ENCODE results near the gene DBF4. TPM values are rescaled to one million over a fixed set of nuclear protein-coding genes. Genes with fewer than 3 reads are reported as not detected.

Gene DBF4
- total RNA-seq, 1 experiment from 2014 or later: 62.8 TPM

- Mint-ChIP-seq H3K27ac (ENCODE audit: unreplicated experiment) (no peak overlapping the region), H3K9me3 (ENCODE audit: unreplicated experiment) (no peaks in the 10 kb centered on the region), H3K27me3 (ENCODE audit: insufficient read depth, unreplicated experiment) (no peaks in the 10 kb centered on the region), H3K4me1 (ENCODE audit: low read depth, unreplicated experiment) (no peaks in the 10 kb centered on the region), H3K4me3 (ENCODE audit: unreplicated experiment) (no peak overlapping the region), H3K36me3 (ENCODE audit: insufficient read depth, unreplicated experiment) (no peaks in the 10 kb centered on the region)
- no peak for TF ChIP-seq CTCF (IDR thresholded peaks at IDR 0.05; ENCODE audit: insufficient read depth in 1 of 2, low read depth in 1 of 2, low read length in 1 of 2, severe bottlenecking in 1 of 2, unreplicated experiment in 1 of 2)
- H3K4me1 ChIP-seq: no peaks in the 10 kb centered on the region
- POLR2A ChIA-PET: no interaction called here
- CTCF ChIA-PET: no interaction called here
- no TSS peak for BruUV-seq (replicated peaks)
- intact Hi-C loops (cut with micrococcal nuclease; ENCODE audit: unreplicated experiment): no loop called here
- no peaks in the 10 kb centered on the region for H3K9me3 ChIP-seq
- no peak for DNase-seq
- no peak overlapping the region for H3K4me3 ChIP-seq (ENCODE audit: low read depth, low read length)
- H3K36me3 ChIP-seq (ENCODE audit: control insufficient read depth, insufficient read depth, low read length): no peaks in the 10 kb centered on the region
- no peaks in the 10 kb centered on the region for H3K27me3 ChIP-seq (replicated peaks; ENCODE audit: control insufficient read depth, insufficient read depth, low read length)
Observed at GRCh38 chr7:87833130-87833529, 43.2 kb upstream of the DBF4 start.

GRCh38 chr7:87837597-87837996 is 38.7 kb upstream of the DBF4 start:
- Mint-ChIP-seq H3K36me3 (ENCODE audit: insufficient read depth, unreplicated experiment) (no peaks in the 10 kb centered on the region), H3K4me3 (ENCODE audit: unreplicated experiment) (no peak overlapping the region), H3K9me3 (ENCODE audit: unreplicated experiment) (no peaks in the 10 kb centered on the region), H3K27ac (ENCODE audit: unreplicated experiment) (no peak overlapping the region), H3K4me1 (ENCODE audit: low read depth, unreplicated experiment) (no peaks in the 10 kb centered on the region), H3K27me3 (ENCODE audit: insufficient read depth, unreplicated experiment) (no peaks in the 10 kb centered on the region)
- no peak for DNase-seq
- intact Hi-C loops (cut with micrococcal nuclease; ENCODE audit: unreplicated experiment): no loop called here
- Histone ChIP-seq H3K4me1 (no peaks in the 10 kb centered on the region), H3K36me3 (ENCODE audit: control insufficient read depth, insufficient read depth, low read length) (no peaks in the 10 kb centered on the region), H3K27me3 (replicated peaks; ENCODE audit: control insufficient read depth, insufficient read depth, low read length) (no peaks in the 10 kb centered on the region), H3K9me3 (no peaks in the 10 kb centered on the region), H3K4me3 (ENCODE audit: low read depth, low read length) (no peak overlapping the region)
- POLR2A ChIA-PET: no interaction called here
- no TSS peak for BruUV-seq (replicated peaks)
- CTCF ChIA-PET: no interaction called here
- no peak for TF ChIP-seq CTCF (IDR thresholded peaks at IDR 0.05; ENCODE audit: insufficient read depth in 1 of 2, low read depth in 1 of 2, low read length in 1 of 2, severe bottlenecking in 1 of 2, unreplicated experiment in 1 of 2)

GRCh38 chr7:87850836-87851593 is 25.3 kb upstream of the DBF4 start:
- no peaks in the 10 kb centered on the region for H3K36me3 ChIP-seq (ENCODE audit: control insufficient read depth, insufficient read depth, low read length)
- H3K27me3 ChIP-seq (replicated peaks; ENCODE audit: control insufficient read depth, insufficient read depth, low read length): no peaks in the 10 kb centered on the region
- DNase-seq: no peak
- Mint-ChIP-seq H3K27me3 (ENCODE audit: insufficient read depth, unreplicated experiment) (no peaks in the 10 kb centered on the region), H3K27ac (ENCODE audit: unreplicated experiment) (no peak overlapping the region), H3K9me3 (ENCODE audit: unreplicated experiment) (no peaks in the 10 kb centered on the region), H3K36me3 (ENCODE audit: insufficient read depth, unreplicated experiment) (peaks cover 6% of the 10 kb centered on the region), H3K4me3 (ENCODE audit: unreplicated experiment) (no peak overlapping the region), H3K4me1 (ENCODE audit: low read depth, unreplicated experiment) (no peaks in the 10 kb centered on the region)
- ChIA-PET POLR2A (no interaction called here), CTCF (no interaction called here)
- no peaks in the 10 kb centered on the region for H3K9me3 ChIP-seq
- BruUV-seq (replicated peaks): no TSS peak
- no peak overlapping the region for H3K4me3 ChIP-seq (ENCODE audit: low read depth, low read length)
- intact Hi-C loops (cut with micrococcal nuclease; ENCODE audit: unreplicated experiment): no loop called here
- H3K4me1 ChIP-seq: peaks cover 6% of the 10 kb centered on the region; the same call in 1 of the 2 replicates
- TF ChIP-seq CTCF (IDR thresholded peaks at IDR 0.05; ENCODE audit: insufficient read depth in 1 of 2, low read depth in 1 of 2, low read length in 1 of 2, severe bottlenecking in 1 of 2, unreplicated experiment in 1 of 2): no peak

Data from Caco-2 (cell line).